ENCODE measurements around the gene RAPGEF1.
"Not testable (repeated sequence)": the region's sequence is repeated elsewhere in the genome, so short reads cannot be mapped to it uniquely, and the experiment has no call there.

The RAPGEF1 gene

GRCh38 chr9:131562032-131562959 lies 177.6 kb downstream of the RAPGEF1 start:
- DNase-seq (ENCODE audit: low read depth, low spot score): no peak

GRCh38 chr9:131559421-131560000 lies 180.4 kb downstream of the RAPGEF1 start:
- no peak for DNase-seq (ENCODE audit: low read depth, low spot score)

DNA sequence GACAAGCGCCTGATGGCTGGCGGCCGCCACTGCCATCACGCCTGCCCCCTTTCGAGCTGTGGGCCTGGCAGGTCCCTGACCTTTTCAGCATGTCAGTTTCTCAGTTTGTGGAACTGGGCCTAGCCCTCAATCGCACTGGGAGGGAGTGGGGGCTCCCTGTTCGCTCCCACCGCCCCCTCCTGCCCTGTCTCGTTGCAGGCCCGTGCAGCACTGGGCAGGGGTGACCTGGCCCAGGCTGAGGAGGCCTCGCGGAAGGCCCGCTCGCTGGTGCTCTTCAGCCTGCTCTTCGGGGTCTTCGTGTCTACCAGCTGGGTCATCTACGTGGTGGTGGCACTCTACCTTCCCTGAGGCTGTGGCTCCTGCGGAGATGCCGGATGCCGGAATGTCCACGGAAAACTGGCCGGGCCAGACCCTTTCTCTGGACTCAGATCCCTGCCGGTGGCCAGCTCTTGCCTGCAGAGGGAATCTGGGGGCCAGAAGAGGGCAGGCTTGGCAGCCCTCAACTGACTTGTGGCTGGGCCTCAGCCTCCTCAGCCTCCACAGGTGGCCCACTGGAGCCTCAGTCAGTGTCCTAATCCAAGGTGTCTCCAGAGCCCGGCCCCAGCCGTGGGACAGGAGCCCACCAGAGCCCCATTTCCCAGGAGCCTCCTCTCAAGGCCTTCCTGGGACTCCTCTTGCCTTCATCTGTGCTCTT lies 181.9 kb downstream of the RAPGEF1 start:
- no peak for DNase-seq (ENCODE audit: low read depth, low spot score)

DNA sequence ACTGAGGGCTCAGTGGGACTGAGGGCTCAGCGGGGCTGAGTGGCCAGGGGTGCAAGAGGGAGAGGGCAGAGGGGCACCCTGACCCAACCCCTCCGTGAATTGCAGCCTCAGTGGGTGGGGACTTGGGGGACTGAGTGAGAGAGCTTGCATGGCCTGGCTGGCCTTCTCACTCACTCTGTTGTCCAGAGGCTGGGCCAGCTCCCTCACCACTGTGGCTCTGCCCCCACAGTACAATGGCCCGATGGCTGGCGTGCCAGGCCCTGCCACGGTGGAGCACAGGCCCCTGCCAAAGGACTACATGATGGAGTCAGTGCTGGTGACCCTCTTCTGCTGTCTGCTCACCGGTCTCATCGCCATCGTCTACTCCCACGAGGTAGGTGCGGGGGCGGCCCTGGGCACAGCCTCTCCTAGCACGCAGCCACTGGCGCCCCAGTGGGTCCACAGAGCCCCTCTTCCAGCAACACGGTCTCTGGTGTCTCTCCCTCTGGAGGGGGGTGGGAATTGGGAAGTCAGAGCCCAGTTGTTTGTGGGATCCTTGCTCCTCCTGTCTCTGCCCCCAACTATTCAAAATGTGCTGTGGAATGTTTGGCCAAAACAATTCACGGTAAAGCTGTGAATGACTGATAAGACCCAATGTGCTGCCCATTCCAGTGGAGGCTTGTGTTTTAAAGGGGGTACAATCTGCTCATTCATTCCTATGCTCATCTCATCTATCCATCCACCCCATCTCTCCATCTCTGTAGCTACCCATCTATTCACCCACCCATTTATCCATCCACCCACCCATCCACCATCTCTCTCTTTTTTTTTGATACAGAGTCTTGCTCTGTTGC lies 183.8 kb downstream of the RAPGEF1 start:
- no peak for DNase-seq (ENCODE audit: low read depth, low spot score)

DNA sequence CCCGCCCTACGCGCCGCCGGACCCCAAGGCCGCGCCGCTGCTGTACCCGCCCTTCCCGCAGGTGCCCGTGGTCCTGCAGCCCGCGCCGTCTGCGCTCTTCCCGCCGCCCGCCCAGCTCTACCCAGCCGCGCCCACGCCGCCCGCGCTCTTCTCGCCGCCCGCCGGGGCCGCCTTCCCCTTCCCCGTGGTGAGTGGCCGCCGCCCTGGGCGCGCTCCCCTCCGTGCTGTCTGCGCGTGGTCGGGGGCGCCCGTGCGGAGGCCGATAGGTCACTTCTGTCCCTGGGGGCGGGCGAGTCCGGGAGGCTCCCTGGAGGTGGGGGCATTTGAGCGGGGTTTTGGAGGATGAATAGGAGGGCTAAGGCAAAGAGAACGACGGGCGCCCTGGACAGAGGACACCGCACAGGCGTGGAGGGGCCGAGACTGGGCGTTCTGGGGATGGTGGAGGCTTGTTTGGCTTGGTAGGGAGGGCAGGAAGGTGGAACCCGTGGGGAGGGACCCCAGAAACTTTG lies 185.0 kb downstream of the RAPGEF1 start:
- no peak for DNase-seq (ENCODE audit: low read depth, low spot score)

DNA sequence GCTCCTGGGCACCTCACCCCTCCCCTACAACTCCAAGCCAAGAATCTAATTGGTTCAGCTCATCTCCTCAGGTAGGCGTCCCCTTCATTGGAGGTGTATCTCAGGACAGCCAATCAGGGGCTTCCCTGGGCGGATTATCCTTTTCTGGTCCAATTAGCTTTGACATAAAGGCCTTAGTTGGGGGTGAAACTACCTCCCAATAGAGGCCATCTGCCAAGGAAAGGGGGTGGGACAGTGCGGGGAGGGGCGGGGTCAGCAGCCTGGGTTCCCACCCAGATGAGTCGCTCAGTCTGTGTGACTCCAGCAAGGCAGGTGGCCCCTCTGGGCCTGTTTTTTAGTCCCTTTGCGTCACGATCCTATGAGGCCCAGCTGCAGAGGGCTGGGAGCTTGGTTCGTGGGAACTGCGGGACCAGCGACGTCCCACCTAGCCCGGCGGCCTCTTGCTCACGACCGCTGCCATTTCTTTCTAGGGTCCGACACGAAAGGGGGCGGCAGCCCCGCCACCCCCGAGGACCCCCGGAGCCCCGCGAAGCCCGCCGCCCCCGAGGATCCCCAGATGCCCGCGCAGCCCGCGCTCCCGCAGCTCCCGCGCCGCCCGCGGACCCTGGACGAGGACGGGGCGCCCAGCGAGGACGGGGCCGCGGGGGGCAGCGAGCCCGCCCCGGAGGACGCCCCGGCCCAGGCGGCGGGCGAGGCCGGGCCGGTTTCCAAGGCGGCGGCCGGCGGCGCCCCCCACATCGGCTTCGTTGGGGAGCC lies 185.6 kb downstream of the RAPGEF1 start:
- peak; percentile 64 for DNase-seq (ENCODE audit: low read depth, low spot score)

- DNase-seq (ENCODE audit: low read depth, low spot score): no peak
Measured at GRCh38 chr9:131552030-131552429, 187.8 kb downstream of the RAPGEF1 start.

- DNase-seq (ENCODE audit: low read depth, low spot score): not testable (repeated sequence)
Measured at GRCh38 chr9:131550465-131550864, 189.4 kb downstream of the RAPGEF1 start.

GRCh38 chr9:131549186-131549585 lies 190.7 kb downstream of the RAPGEF1 start:
- DNase-seq (ENCODE audit: low read depth, low spot score): not testable (repeated sequence)

DNA sequence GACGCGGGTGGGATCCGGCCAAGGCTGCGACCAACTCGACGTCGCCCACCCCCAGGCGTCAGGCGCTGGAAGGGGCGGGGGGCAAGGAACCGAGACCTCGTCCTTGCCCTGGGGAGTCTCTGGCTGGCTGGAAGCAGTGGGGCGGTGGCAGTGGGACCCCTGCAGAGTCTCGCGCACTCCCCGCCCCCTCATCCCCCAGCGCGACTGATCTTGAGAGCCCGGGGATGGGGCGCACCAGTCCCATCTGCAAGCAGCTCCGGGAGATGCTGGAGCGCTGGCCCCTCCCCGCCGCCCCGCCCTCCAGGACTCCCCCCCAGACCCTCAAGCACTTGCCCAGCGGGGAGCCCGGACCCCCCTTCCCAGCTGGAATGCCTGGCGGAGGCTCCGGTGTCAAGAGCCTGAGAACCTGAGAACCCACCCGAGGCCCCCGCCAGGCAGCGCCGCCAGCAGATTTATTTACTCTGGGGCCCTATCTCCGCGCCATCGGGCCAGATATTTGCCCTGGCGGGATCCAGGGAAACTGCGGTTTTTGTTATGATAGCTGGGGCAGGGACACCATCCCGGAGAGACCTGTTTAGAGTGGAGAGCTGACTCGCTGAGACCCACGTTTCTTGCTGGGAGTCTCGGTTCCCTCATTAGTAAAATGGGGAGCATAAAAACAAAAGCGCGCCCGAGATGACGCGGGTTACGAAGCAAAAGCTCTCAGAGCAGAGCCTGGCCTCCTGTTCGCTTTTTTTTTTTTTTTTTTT lies 193.4 kb downstream of the RAPGEF1 start:
- no peak for DNase-seq (ENCODE audit: low read depth, low spot score)

DNA sequence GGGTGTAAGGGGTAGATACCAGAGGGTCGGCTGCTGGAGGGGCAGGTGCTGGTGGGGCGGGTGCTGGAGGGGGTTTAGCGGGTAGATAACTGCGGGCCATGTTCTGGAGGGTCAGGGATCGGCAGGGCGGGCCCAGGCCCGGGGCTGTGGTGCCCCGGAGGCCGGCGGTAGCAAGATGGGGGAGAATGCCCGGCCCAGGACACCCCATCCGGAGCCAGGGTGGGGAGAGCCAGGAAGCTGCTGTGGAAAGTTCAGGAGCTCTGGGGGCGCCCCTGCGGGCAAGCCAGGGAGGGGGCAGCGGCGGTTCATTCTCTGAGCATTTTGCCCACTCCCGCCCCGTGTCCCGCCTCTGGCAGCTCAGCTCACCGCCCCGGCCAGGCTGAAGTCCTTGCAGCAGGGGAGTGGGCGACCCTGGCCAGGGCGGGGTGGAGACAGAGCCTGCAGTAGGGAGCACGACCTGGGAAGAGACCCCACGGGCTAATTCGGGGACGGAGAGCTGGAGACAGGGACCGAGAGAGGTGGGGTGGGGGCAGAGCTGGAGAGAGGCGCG lies 194.0 kb downstream of the RAPGEF1 start:
- DNase-seq (ENCODE audit: low read depth, low spot score): no peak

DNA sequence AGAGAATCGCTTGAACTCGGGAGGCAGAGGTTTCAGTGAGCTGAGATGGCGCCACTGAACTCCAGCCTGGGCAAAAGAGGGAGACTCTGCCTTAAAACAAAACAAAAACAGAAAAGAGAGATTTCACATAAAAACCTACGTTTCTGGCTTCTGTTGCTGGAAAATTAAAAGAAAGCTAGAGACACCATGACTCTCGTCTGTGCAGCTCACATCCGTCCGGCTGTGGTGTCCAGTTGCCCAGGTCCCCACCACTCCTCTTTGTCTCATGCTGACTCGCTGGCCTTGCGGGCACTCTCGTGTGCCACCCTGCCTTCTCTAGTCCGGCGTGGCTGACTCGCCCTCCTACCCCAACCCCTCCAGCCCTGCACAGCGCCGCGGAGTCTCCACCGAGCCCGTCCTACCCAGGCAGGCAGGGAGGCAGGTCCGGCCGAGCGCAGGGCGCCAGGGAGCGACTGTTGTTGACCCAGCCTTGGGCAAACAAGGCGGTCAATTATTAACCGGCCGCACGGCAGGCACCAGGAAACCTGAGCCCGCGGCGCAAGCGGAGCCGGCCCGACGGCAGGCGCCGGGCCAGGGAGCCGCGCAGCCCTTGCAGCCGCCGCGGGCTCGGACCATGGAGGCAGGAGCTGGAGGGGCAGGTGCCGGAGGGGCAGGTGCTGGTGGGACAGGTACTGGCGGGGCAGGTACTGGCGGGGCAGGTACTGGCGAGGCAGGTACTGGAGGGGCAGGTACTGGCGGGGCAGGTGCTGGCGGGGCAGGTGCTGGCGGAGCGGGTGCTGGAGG lies 194.7 kb downstream of the RAPGEF1 start, which contains the start of gene PRRT1B:
Gene PRRT1B (plus strand): TSS at position 521 of the 783 bp plus-strand sequence. CDS start 93 bp downstream, at position 614.
- DNase-seq (ENCODE audit: low read depth, low spot score): no peak

GRCh38 chr9:131543141-131543540 lies 196.7 kb downstream of the RAPGEF1 start:
- DNase-seq (ENCODE audit: low read depth, low spot score): no peak

DNA sequence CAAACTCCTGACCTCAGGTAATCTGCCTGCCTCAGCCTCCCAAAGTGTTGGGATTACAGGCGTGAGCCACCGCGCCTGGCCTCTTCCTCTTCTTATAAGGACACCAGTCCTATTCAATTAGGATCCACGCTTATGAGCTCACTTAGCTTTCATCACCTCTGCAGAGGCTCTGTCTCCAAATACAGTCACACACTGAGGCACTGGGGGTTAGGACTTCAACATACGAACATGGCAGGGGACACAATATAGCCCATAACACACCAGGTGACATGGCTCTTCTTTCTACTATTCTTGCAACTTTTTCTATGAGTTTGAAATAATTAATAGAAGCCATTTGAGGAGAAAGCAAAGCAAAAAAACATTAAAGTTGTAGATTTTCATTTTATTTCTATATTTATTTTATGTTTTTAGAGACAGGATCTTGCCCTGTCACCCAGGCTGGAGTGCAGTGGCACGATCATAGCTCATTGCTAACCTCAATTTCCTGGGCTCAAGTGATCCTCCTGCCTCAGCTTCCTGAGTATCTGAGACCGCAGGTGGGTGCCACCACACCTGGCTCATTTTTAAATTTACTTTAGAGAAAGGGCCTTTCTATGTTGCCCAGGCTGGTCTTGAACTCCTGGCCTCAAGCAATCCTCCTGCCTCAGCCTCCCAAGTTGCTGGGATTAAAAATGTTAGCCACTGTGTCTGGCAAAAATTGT lies 200.5 kb downstream of the RAPGEF1 start:
- DNase-seq (ENCODE audit: low read depth, low spot score): no peak

DNA sequence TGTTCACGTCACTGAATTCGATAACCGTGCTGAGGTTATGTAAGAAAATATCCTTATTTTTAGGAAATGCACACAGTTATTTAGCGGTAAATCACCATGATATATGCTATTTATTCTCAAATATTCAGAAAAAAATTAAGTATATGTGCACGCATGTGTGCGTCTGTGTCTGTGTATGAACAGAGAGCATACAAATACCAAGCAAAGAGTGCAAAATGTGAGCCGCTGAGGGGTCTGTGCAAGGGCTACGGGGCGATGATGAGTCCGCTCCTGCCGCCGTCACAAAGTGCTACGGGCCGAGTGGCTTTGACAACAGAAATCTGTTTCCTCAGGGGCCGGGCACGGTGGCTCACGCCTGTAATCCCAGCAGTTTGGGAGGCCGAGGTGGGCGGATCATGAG lies 201.9 kb downstream of the RAPGEF1 start:
- DNase-seq (ENCODE audit: low read depth, low spot score): no peak

- DNase-seq (ENCODE audit: low read depth, low spot score): no peak
Measured at GRCh38 chr9:131534721-131535237, 205.1 kb downstream of the RAPGEF1 start.

GRCh38 chr9:131530920-131531832 lies 208.7 kb downstream of the RAPGEF1 start, which contains the start of gene UCK1:
TSS of gene UCK1 (minus strand) at chr9:131531263. CDS start at chr9:131531174, 89 bp downstream.
- peak; percentile 12 for DNase-seq (ENCODE audit: low read depth, low spot score)

All from iPS DF 19.7 (cell line).